ENCODE data around the gene TDRD9.

The TDRD9 gene

DNA sequence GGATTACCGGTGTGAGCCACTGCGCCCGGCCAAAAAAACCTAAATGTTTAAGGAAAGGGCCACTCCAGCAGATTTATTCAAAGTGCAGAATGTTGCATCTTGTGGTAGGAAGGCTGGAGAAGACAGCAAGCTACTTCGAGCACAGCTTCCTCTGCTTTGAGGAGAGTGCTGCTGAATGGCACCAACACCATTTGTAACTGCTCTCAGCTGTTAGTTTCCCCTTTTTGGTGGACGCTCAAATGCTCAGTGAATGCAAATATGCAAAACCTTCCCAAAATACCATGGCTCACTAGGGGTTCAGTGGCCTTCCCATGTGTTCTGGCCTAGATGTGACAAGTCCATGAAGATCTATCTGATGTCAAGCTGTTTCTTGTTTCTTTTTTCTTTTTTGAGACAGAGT lies 2.9 kb upstream of the TDRD9 start:
- no peak for DNase-seq (ENCODE audit: low read depth)

DNA sequence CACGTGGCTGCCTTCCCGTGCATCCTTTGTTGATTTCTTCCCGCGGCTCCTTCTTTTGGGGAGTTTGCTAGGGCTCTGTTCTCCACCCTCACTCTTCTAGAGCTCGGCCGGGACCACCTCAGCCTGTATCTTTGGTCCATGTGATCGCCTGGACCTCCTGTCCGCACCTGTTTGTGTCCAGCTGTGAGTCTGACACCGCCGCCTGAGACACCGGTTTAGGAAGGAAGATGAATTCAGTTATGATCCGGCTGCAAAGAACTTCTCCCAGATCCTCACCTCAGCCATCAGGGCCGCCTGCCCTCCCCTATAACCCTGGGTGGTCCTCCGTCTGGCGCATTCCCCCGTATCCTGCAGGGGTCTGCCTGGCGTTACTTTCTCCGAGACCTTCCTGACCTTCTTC lies 690 bp upstream of the TDRD9 start:
- no peak for DNase-seq (ENCODE audit: low read depth)

DNA sequence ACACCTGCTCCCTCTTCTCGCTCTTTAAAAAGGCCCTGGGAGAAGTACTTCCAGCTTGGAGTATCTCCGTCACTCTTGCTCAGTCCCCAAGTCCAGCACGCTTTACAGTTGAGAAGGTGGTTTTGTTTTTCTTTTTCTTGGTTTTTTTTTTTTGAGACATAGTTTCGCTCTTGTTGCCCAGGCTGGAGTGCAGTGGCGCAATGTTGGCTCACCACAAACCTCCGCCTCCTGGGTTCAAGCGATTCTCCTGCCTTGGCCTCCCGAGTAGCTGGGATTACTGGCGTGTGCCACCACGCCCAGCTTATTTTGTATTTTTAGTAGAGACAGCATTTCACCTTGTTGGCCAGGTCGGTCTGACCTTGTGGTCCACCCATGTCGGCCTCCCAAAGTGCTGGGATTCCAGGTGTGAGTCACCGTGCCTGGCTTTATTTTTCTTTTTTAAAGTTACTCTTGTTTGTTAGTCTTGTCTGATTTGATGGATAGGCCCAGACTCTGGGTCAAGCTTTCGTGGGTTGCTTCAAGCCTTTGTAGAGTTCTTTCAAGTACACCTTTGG lies 1.9 kb downstream of the TDRD9 start:
- no peak for DNase-seq (ENCODE audit: low read depth)

DNA sequence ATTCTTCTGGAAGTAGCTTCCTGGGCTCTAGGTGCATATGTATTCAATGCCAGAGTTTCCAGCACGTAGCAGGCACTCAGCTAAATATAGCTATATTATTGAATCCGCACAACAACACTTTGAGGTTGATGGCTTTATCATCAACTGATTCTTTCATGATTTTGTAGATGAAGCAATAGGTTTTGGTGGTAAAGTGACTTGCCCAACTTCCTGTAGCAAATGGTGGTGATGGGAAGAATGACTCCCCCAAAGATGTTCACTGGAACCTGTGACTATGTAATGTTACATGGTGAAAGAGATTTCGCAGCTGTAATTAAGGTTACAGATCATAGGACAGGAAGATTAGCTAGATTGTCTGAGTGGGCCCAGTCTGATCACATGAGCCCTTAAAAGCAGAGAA lies 3.2 kb downstream of the TDRD9 start:
- DNase-seq (ENCODE audit: low read depth): peak; percentile 16

DNA sequence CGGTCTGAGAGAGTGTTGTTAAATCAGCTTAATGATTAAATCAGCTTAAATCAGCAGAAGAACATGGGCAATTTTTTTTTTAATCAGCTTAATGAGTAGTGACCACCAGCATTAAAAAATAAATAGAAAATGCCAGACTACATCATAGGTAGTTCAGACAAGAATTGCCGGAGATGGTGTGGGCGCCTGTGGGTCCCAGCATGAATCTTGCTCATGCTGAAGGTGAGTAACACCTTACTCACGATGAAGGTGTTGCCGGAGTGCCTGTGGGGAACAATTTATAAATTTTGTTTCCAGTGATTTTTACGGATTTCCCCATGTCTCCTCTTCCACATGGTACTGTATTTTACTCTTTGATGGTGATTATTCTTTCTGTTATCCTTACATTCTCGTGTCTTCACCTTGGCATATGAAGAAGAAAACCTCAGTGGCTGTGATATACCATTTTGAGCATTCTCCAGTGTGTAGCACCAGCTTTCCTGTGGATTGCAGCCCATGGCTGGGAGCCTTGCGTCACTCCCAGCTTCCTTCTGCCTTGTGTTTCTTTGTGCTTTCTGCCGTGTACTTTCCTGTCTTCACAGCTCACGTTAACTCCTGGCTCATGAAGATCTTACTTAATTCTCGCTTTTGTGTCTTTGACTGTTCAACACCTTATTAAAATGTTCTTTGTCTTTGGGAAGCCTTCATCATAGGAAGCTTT lies 4.7 kb downstream of the TDRD9 start:
- no peak for DNase-seq (ENCODE audit: low read depth)

DNA sequence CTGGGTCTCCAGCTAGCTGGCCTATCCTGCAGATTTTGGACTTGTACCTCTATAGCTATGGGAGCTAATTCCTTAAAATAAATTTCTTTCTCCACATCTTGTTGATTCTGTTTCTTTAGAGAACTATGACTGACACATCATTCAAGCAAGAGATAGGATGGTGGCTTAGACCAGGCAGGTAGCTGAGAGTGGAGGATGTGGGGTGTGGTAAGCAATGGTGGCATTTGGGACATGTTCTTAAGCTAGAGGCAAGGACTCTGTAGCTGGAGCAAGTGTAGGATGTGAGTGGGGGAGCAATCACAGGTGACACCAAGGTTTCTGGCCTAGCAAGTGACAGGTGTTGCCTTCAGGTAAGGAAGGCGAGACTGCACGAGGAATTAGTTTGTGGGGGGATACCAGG lies 6.8 kb downstream of the TDRD9 start:
- no peak for DNase-seq (ENCODE audit: low read depth)

DNA sequence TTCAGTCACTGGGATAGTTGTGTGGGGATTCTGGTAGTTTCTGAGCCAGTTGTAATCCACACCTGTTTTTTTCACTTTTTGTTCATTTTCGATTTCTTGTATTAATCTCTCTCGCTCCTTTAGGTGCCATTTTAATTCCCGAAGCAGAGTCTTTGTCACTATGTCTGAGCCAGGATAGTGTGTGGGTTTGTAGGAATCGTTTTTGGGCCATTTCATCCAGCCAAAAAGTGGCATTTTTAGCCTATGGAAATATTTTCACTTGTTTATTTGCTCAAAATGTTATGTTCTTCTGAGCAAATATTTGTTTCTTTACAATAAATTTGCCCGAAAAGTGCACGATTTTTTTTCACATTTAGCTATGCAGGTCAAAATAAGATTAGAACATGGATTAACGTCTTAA lies 13.2 kb downstream of the TDRD9 start:
- DNase-seq (ENCODE audit: low read depth): no peak

DNA sequence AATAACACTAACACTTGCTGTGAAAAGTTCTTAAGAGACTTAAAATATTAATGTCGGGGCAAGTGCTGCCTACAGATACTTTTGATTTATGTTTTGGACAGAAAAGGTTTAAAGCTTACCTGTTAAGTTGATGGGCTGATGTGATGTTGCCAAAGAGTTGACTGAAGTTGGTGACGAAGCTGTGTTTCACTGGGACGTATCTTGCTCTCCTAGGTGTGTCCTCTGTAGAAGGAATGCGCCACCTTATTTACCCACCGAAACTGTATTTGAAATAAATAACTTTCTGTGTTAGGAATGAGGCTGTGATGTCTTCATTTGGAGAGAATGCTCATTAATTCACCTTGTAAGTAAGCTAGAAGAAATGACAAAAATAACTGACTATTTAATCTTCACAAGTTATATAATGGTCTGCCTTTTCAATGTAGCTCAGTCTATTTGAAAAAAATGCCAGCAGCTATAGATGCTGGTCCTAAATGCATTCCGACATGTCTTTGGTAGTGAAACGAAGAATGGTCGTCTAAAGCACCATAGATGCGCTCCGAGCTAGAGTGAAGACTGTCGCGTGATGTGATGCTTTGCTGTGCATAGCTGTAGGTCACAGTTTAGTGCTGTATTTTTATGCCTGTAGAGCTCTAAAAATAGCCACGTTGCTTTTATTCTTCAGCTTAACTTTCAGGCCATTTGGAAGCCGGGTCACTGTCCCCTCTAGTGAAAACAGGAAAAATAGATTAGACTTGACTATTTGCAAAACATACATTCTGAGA lies 13.9 kb downstream of the TDRD9 start, which contains the start of gene RD3L:
RD3L (minus strand) TSS at position 557 of the 764 bp plus-strand sequence. CDS start 834 bp downstream, outside the sequence.
- DNase-seq (ENCODE audit: low read depth): no peak

DNA sequence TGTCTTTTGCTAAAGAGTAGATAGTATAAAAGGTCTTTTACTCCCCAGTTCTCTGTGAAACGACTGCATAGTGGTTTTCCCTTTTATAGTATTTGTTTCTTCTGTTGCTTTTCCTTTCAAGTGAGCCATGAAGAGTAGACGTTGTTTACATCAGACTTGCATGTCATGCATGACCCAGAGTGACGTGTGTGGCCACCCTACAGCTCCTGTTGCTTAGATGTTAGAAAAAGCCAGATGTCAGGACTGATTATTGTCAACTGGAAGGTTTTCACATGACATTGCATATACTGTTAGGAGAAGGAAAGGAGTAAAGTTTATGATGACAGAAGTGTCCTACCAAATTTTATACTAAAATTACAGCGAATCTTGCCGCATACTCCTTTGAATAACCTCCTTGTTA lies 15.4 kb downstream of the TDRD9 start:
- DNase-seq (ENCODE audit: low read depth): no peak

DNA sequence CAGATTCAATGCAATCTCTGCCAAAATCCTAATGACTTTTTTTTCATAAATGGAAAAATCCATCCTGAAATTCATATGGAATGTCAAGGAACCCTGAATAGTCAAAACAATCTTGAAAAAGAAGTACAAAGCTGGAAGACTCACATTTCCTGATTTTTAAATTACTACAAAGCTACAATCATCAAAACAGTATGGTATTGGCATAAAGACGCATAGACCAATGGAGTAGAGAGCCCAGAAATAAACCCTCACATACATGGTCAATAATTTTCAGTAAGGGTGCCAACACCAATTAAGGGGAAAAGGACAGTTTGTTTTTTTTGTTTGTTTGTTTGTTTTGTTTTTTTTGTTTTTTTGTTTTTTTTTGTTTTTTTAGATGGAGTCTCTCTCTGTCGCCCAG lies 18.7 kb downstream of the TDRD9 start:
- DNase-seq (ENCODE audit: low read depth): no peak

DNA sequence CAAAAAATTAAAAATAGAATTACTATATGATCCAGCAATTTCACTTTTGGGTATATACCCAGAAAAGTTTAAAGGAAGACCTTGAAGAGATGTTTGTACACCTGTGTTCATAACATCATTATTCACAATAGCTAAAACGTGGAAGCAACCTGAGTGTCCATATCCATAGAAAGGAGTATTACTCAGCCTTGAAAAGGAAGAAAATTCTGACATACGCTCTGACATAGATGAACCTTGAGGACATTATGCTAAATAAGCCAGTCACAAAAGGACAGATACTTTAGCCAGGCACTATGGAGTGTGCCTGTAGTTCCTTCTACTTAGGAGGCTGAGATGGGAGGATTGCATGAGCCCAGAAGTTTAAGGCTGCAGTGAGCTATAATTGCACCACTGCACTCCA lies 20.2 kb downstream of the TDRD9 start:
- DNase-seq (ENCODE audit: low read depth): no peak

DNA sequence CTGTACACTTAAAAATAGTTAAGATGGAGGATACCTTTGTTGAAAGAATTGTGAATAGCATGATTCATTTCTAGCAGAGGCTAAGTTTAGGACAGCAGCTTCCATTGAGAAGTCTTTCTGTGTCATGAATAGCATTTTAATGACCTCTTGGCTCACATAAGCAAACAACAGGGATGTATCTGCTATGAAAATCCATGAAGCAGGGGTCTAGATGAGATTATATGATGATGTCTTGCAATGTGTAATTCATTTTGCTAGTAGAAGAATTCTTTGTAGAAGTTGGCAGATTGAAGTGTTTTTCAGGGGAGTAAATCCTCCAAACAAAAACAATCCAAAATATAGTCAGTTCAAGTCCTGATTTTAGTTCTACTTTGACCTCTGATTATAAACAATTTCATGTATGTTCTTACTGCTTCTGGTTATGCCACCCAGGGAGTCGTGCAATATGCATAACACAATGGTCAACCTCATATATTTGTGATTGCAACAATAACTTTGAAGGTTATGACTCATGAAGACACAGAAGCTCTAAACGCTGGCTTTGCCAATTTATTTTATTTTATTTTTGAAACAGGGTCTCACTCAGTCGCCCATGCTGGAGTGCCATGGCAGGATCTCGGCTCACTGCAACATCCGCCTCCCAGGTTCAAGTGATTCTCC lies 21.0 kb downstream of the TDRD9 start:
- DNase-seq (ENCODE audit: low read depth): peak; percentile 32

DNA sequence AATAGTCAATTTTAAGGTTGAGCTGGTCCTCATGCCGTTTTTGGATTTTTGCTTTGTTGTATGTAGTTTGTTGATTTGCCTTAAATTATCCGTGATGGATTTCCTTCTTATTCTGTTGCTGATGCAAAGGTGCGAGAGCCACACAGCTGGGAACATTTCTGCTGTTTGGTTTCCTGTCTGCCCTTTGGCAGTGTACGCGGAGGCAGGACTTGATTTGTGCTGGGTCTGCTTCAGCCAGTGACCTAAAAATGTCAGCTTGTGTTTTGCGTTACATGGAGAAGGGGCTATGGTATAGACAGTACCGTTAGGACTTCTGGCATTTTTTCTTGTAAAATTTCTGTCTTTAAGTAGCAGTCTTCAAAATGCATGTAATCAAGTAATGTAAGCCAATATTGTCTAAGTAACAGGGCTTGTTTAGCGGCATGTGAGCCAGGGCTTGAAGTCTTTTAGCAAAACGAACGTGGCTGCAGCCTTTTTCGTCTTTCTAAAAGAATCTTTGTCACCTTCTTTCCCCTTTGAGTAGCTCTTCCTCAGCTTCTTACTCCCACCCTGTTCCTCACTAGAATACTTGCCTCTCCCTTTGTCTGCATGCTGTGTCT lies 32.3 kb downstream of the TDRD9 start:
- DNase-seq (ENCODE audit: low read depth): no peak

DNA sequence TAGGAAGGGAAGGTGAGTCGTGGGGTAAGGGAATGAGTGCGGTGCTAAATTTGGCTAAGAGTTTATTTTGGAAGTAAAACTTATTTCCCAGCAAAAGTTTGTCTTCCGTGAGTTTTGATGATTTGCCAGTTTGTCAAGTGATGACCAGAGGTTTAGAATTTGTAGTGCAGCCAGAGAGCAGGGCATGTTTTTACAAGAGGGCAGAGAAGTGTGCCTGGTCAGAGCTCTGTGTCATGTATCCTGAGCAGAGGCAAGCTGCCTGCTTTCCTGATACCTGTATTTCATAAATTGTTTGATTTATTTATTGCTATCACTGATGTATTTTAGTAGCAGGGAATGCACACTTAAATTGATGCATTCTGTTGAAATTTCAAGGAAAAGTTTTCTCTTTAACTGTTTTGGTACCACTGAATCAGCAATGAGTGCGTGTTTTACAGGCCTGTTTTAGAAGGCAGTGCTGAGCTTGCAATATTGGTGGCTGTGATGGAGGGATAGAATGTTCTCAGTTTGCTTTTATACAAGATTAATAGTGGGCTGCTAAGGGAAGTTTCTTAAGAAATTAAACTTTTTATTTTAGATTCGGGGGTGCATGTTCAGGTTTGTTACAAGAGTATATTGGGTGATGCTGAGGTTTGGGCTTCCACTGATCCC lies 33.8 kb downstream of the TDRD9 start:
- DNase-seq (ENCODE audit: low read depth): no peak

DNA sequence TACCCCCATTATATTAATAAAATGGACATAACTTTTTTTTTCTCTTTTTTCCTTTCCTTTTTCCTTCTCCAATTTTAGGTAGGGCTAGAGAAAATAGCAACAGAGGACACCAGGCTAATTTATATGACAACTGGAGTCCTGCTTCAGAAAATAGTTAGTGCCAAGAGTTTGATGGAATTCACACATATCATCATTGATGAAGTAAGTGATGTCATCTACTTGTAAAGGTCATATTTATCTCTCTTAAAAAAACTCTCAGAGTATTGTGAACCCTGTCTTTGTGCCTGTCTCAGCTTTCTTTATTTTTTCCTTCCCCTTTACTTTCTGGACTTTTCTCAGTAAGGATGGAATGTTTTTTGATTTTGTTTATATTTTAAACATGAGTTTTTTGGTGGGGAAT lies 38.4 kb downstream of the TDRD9 start:
- no peak for DNase-seq (ENCODE audit: low read depth)

DNA sequence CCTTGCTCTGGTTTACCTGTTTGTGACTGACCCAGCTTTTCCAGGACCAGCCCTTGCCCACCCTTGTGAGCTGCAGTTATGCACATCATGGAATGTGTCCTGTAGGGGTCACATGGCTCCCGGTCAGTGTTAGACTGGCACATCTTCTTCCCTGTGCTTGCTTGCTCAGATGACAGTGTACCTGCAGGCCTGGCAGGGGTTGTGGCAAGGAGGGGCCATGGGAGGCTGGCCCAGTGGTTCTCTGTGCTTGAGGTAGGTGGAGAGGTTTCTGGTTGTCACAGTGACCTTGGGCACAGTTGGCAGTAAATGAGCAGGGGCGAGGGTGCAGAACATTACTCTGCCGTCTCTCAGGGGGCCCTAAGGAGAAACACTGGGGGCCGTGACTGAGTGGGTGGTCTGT lies 41.7 kb downstream of the TDRD9 start:
- no peak for DNase-seq (ENCODE audit: low read depth)

DNA sequence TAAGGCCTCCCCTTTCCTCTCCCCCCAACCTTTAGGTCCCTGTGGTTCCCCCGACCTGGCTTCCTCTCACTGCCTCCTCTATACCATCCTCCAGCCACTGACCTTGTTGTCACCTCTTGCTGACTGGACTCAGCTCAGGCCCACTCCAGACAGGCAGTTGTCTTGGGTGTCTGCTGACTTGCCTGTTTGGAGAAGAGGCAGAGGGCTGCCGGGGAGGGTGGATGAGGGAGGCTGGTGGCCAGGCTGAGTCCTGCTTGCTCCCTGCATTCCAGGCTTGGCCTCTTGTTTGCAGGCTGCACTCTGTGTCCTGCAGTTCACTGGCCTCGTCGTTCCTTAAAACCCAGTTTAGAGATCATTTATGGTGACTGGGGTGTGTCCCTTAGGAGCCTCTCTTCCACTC lies 45.1 kb downstream of the TDRD9 start:
- DNase-seq (ENCODE audit: low read depth): no peak

DNA sequence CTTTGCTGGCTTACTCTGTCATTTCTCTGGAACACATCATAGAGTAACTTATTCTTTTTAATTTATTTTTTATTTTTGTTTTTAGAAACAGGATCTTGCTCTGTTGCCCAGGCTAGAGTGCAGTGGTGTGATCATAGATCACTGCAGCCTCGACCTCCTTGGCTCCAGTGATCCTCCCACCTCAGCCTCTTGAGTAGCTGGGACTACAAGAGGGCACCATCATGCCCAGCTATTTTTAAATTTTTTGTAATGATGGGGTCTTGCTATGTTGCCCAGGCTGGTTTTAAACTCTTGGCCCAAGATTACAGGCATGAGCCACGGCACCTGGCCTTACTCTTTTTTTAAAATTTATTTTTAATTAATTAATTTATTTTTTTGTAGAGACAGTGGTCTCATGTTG lies 46.3 kb downstream of the TDRD9 start:
- no peak for DNase-seq (ENCODE audit: low read depth)

DNA sequence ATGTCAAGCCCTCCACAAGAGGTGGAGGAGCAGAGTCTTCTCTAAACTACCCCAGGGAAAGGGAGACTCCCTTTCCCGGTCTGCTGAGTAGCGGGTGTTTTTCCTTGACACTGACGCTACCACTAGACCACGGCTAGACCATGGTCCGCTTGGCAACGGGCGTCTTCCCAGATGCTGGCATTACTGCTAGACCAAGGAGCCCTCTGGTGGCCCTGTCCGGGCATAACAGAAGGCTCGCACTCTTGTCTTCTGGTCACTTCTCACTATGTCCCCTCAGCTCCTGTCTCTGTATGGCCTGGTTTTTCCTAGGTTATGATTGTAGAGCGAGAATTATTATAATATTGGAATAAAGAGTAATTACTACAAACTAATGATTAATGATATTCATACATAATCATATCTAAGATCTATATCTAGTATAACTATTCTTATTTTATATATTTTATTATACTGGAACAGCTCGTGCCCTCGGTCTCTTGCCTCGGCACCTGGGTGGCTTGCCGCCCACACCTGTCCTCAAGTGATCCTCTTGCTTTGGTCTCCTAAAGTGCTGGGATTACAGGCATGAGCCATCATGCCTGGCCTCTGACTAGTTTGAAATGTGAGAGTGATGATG lies 52.5 kb downstream of the TDRD9 start:
- peak; percentile 29 for DNase-seq (ENCODE audit: low read depth)

DNA sequence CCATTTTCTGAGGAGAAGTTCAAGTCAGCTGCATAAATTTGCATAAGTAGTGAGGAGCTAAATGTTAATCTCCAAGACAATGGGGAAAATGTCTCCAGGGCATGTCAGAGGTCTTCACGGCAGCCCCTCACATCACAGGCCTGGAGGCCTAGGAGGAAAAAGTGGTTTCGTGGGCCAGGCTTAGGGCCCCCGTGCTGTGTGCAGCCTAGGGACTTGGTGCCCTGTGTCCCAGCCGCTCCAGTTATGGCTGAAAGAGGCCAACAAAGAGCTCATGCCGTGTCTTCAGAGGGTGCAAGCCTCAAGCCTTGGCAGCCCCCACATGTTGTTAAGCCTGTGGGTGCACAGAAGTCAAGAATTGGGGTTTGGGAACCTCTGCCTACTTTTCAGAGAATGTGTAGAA lies 55.9 kb downstream of the TDRD9 start:
- DNase-seq (ENCODE audit: low read depth): no peak

DNA sequence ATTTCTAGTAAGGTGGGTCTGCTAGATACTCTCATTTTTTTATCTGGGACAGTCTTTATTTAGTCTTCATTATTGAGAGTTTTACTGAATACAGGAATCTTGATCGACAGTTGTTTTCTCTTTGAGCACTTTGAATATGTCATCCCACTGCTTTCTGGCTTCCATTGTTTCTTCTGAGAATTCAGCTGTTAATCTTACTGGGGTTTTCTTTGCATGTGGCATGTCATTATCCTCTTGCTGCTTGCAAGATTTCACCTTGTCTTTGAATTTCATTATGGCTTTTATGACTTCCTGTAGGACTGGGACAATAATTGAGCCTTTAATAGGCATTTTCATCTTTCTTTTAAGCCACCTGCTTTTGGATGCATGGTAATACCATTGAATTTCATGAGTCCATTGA lies 60.8 kb downstream of the TDRD9 start:
- DNase-seq (ENCODE audit: low read depth): no peak

DNA sequence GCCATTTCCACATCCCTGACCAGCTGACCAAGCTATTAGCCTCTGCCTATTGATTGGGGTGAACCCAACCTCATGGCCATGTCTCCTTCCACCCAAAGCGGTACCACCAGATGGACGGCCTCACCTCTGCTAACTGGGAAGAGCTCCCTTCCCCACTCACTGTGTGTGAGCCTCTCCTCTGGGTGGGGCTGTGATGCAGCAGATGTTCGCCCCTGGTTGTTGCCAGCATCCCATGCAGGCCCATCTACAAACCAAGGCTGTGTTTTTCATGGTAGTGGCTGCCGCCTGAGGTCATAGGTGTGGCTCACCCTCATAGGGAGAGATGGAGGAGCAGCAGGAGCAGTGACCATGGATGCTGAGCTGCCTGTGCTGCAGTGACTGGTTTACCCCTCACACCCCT lies 61.7 kb downstream of the TDRD9 start:
- no peak for DNase-seq (ENCODE audit: low read depth)

All from amniotic epithelial cell (primary cell).